ELF-1 (cell line): Measurements from ENCODE around the gene CAPNS2.
"Not testable (repeated sequence)": the region's sequence is repeated elsewhere in the genome, so short reads cannot be mapped to it uniquely, and the experiment has no call there.

Experiments used
- DNase-seq: peaks from one replicate; pipeline ENCODE4 v3.0.0-alpha.2; 2016; ENCODE audit warnings: low read depth, low spot score

CAPNS2 gene

GRCh38 chr16:55567382-55567781, 898 bp downstream of the CAPNS2 start:
- DNase-seq = no peak

GRCh38 chr16:55568207-55568606, 1.7 kb downstream of the CAPNS2 start:
- no peak for DNase-seq

- no peak for DNase-seq
Observed at GRCh38 chr16:55569025-55569424, 2.5 kb downstream of the CAPNS2 start.

- DNase-seq = no peak
Observed at GRCh38 chr16:55570159-55570558, 3.7 kb downstream of the CAPNS2 start.

GRCh38 chr16:55571191-55571897, 4.9 kb downstream of the CAPNS2 start:
- no peak for DNase-seq

- DNase-seq = no peak
Observed at GRCh38 chr16:55572439-55572838, 6.0 kb downstream of the CAPNS2 start.

GRCh38 chr16:55574811-55575210, 8.3 kb downstream of the CAPNS2 start:
- DNase-seq = no peak

- DNase-seq = no peak
Observed at GRCh38 chr16:55575496-55575895, 9.0 kb downstream of the CAPNS2 start.

GRCh38 chr16:55576384-55576783, 9.9 kb downstream of the CAPNS2 start:
- DNase-seq = no peak

GRCh38 chr16:55577887-55578286, 11.4 kb downstream of the CAPNS2 start:
- DNase-seq = no peak

- no peak for DNase-seq
Observed at GRCh38 chr16:55585631-55586030, 19.1 kb downstream of the CAPNS2 start.

GRCh38 chr16:55588799-55589198, 22.3 kb downstream of the CAPNS2 start:
- no peak for DNase-seq

- no peak for DNase-seq
Observed at GRCh38 chr16:55592306-55592705, 25.8 kb downstream of the CAPNS2 start.

- no peak for DNase-seq
Observed at GRCh38 chr16:55597928-55598327, 31.4 kb downstream of the CAPNS2 start.

GRCh38 chr16:55605754-55606336, 39.4 kb downstream of the CAPNS2 start:
- no peak for DNase-seq

GRCh38 chr16:55613613-55614335, 47.3 kb downstream of the CAPNS2 start:
- no peak for DNase-seq

GRCh38 chr16:55615071-55615470, 48.6 kb downstream of the CAPNS2 start:
- DNase-seq = no peak

GRCh38 chr16:55615670-55616069, 49.2 kb downstream of the CAPNS2 start:
- not testable (repeated sequence) for DNase-seq
